Large intestine (tissue), 3 donors: ENCODE results near the gene CHM. TPM values are rescaled to one million over a fixed set of nuclear protein-coding genes. Genes with fewer than 3 reads are reported as not detected.
"Not testable (repeated sequence)": the region's sequence is repeated elsewhere in the genome, so short reads cannot be mapped to it uniquely, and the experiment has no call there.

Source experiments
- DNase-seq, 2 donors: peaks; one replicate each; pipeline versions ENCODE4 v3.0.0 to v3.0.0-alpha.2; 2013
- H3K27ac ChIP-seq: one replicate; pipeline ENCODE4 v1.5.1; 2013; ENCODE audit warnings: low read length
- H3K27me3 ChIP-seq: 2 replicates; pipeline ENCODE4 v1.6.1; 2013; ENCODE audit warnings: low read length; ENCODE audit not compliant: control insufficient read depth, insufficient read depth
- H3K36me3 ChIP-seq: 2 replicates; pipeline ENCODE4 v1.6.1; 2013; ENCODE audit warnings: low read length; ENCODE audit not compliant: control insufficient read depth, insufficient read depth
- H3K4me1 ChIP-seq: one replicate; pipeline ENCODE4 v1.6.1; 2013; ENCODE audit warnings: low read length; ENCODE audit not compliant: control insufficient read depth, insufficient read depth
- H3K4me3 ChIP-seq: one replicate; pipeline ENCODE4 v1.5.1; 2013; ENCODE audit warnings: low read length
- H3K9me3 ChIP-seq: one replicate; pipeline ENCODE4 v1.6.1; 2013; ENCODE audit warnings: mild to moderate bottlenecking, low read depth, low read length, moderate library complexity; ENCODE audit not compliant: control insufficient read depth
- WGBS: methylation state at CpG from one replicate; pipeline ENCODE4 v1.1.5; 2013; ENCODE audit warnings: low lambda C conversion rate; ENCODE audit not compliant: insufficient coverage; 5-methylcytosine and 5-hydroxymethylcytosine counted together
- polyA plus RNA-seq: library from polyadenylated mRNA; unstranded; fragments of 120-200 nt; gene quantifications from one replicate; pipeline ENCODE4 v1.2.1, GENCODE V29; 2013

Gene CHM
- polyA plus RNA-seq, 1 donor: 14.5 TPM

DNA sequence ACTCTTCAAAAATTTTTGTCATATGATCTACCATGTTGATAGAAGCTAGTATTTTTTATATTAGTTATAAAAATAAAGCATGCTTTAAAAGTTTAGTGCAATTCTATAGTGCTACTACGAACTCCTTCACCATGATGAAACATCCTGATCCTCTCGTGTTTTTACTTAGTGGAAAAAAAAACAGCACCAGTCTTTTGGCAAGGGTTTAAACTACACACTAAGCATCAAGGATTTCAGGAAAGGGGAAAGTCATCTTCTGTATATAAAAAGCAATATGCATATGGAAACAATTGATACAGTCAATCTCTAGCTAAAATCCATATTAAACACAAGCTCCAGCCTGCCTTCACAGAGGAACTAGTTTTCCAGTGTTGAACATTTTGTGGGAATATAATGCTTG lies 18.7 kb downstream of the CHM start:
- Histone ChIP-seq H3K9me3 (no peaks in the 10 kb centered on the region), H3K4me1 (no peaks in the 10 kb centered on the region), H3K27me3 (no peaks in the 10 kb centered on the region), H3K27ac (no peak overlapping the region), H3K36me3 (peaks cover 3% of the 10 kb centered on the region), H3K4me3 (no peak overlapping the region)
- DNase-seq: no peak
- WGBS: no CpG with 5 or more reads among the region's 2 CpGs

- H3K27ac ChIP-seq: no peak overlapping the region
These were observed 23.5 kb downstream of the CHM start for GRCh38 chrX:86023811-86024210.

GRCh38 chrX:86021652-86022289 lies 25.6 kb downstream of the CHM start:
- no peak for DNase-seq
- Histone ChIP-seq H3K27ac (no peak overlapping the region), H3K27me3 (no peaks in the 10 kb centered on the region), H3K9me3 (no peaks in the 10 kb centered on the region), H3K4me1 (no peaks in the 10 kb centered on the region), H3K4me3 (no peak overlapping the region), H3K36me3 (peaks cover 3% of the 10 kb centered on the region)

More at GRCh38 chrX:86023811-86024210, 23.5 kb downstream of the CHM start:
- Histone ChIP-seq H3K4me3 (no peak overlapping the region), H3K9me3 (no peaks in the 10 kb centered on the region), H3K4me1 (no peaks in the 10 kb centered on the region), H3K27me3 (no peaks in the 10 kb centered on the region), H3K36me3 (peaks cover 3% of the 10 kb centered on the region)
- DNase-seq: no peak

DNA sequence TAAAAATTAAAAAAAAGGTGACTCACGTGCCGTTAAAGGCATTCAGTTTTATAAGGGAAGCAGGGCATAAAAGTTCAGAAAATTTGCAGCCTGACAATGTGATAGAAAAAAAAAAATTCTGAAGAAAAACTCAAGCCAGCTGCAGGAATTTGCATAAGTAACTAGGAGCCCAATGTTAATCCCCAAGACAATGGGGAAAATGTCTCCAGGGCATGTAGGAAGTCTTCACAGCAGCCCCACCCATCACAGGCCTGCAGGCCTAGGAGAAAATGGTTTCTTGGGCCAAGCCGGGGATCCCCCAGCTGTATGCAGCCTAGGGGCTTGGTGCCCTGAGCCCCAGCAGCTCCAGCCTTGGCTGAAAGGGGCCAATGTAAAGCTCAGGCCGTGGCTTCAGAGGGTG lies 31.2 kb downstream of the CHM start:
- no peaks in the 10 kb centered on the region for H3K9me3 ChIP-seq
- no peaks in the 10 kb centered on the region for H3K36me3 ChIP-seq
- WGBS: no CpG with 5 or more reads among the region's 4 CpGs
- no peaks in the 10 kb centered on the region for H3K27me3 ChIP-seq
- DNase-seq: no peak
- H3K27ac ChIP-seq: no peak overlapping the region
- no peaks in the 10 kb centered on the region for H3K4me1 ChIP-seq
- H3K4me3 ChIP-seq: no peak overlapping the region

DNA sequence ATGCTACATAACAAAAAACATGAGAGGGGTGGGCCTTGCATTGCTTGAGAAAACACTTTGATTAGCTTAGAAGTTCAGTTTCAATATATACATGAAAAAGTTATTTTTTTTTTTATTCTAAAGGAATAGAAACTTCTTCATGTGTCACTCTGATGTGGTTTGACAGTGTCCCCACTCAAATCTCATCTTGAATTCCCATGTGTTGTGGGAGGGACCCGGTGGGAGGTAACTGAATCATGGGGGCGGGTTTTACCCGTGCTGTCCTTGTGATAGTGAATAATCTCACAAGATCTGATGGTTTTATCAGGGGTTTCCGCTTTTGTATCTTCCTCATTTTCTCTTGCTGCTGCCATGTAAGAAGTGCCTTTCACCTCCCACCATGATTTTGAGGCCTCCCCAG lies 32.4 kb downstream of the CHM start:
- H3K27me3 ChIP-seq, H3K4me1 ChIP-seq, DNase-seq, H3K4me3 ChIP-seq, H3K36me3 ChIP-seq, H3K27ac ChIP-seq, H3K9me3 ChIP-seq: not testable (repeated sequence)
- no CpG with 5 or more reads among the region's 4 CpGs for WGBS

DNA sequence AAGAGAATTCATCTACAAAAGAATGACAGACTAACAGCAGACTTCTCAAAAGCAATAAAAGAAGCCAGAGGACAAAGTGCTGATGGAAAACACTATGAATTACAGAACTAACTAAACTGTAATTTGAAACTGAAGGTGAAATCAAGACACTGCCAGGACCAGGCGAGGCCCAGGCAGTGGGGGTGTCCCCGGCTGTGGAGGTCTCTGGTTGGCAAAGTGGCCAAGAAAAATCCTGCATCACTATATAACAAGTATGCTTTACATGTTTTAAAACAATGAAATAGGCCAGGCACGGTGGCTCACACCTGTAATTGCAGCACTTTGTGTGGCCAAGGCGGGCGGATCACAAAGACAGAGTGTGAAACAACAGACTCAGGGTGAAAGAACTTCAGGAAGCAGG lies 32.9 kb downstream of the CHM start:
- Histone ChIP-seq H3K4me3 (no peak overlapping the region), H3K27ac (no peak overlapping the region), H3K4me1 (no peaks in the 10 kb centered on the region), H3K27me3 (no peaks in the 10 kb centered on the region), H3K9me3 (no peaks in the 10 kb centered on the region), H3K36me3 (no peaks in the 10 kb centered on the region)
- DNase-seq: peak in 1 of 2 donors; percentile 2
- no CpG with 5 or more reads among the region's 5 CpGs for WGBS

GRCh38 chrX:86013792-86014191 lies 33.6 kb downstream of the CHM start:
- WGBS: no CpG with 5 or more reads among the region's 3 CpGs
- no peak overlapping the region for H3K4me3 ChIP-seq
- no peak overlapping the region for H3K27ac ChIP-seq
- no peaks in the 10 kb centered on the region for H3K36me3 ChIP-seq
- DNase-seq: no peak
- no peaks in the 10 kb centered on the region for H3K9me3 ChIP-seq
- no peaks in the 10 kb centered on the region for H3K27me3 ChIP-seq
- H3K4me1 ChIP-seq: no peaks in the 10 kb centered on the region

DNA sequence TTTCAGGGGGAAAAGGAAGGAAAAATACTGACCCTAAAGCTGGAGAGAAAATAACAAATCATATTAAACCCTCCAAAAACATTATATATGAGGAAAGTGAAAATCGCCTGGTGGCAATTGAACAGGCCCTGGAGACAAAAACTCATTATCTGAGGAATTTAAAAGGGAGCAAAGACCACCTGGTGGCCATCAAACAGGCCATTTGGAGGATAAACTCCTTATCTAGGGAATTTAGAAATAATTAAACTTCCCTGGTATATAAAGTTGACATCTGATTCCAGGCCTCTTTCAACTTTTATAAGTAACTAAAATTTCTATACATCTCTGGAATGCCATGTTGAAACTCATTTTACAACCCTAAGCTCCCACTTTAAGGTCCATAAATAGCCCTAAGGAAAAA lies 35.2 kb downstream of the CHM start:
- no CpG with 5 or more reads among the region's 1 CpG for WGBS
- Histone ChIP-seq H3K4me3 (no peak overlapping the region), H3K27ac (no peak overlapping the region)

GRCh38 chrX:86009803-86010202 lies 37.6 kb downstream of the CHM start:
- not testable (repeated sequence) for H3K4me3 ChIP-seq
- WGBS: no CpG with 5 or more reads among the region's 1 CpG

More for the DNA sequence above, 35.2 kb downstream of the CHM start:
- H3K27me3 ChIP-seq: no peaks in the 10 kb centered on the region
- no peaks in the 10 kb centered on the region for H3K36me3 ChIP-seq
- DNase-seq: no peak
- H3K9me3 ChIP-seq: no peaks in the 10 kb centered on the region
- no peaks in the 10 kb centered on the region for H3K4me1 ChIP-seq

DNA sequence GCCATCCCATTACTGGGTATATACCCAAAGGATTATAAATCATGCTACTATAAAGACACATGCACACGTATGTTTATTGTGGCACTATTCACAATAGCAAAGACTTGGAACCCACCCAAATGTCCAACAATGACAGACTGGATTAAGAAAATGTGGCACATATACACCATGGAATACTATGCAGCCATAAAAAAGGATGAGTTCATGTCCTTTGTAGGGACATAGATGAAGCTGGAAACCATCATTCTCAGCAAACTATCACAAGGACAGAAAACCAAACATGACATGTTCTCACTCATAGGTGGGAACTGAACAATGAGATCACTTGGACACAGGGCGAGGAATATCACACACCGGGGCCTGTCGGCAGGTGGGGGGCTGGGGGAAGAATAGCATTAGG lies 39.5 kb downstream of the CHM start:
- not testable (repeated sequence) for H3K4me3 ChIP-seq, H3K27me3 ChIP-seq, DNase-seq, H3K36me3 ChIP-seq, H3K9me3 ChIP-seq, H3K27ac ChIP-seq, H3K4me1 ChIP-seq
- no CpG with 5 or more reads among the region's 4 CpGs for WGBS

More at GRCh38 chrX:86009803-86010202, 37.6 kb downstream of the CHM start:
- H3K27me3 ChIP-seq, H3K4me1 ChIP-seq, H3K27ac ChIP-seq, H3K36me3 ChIP-seq, H3K9me3 ChIP-seq, DNase-seq: not testable (repeated sequence)

DNA sequence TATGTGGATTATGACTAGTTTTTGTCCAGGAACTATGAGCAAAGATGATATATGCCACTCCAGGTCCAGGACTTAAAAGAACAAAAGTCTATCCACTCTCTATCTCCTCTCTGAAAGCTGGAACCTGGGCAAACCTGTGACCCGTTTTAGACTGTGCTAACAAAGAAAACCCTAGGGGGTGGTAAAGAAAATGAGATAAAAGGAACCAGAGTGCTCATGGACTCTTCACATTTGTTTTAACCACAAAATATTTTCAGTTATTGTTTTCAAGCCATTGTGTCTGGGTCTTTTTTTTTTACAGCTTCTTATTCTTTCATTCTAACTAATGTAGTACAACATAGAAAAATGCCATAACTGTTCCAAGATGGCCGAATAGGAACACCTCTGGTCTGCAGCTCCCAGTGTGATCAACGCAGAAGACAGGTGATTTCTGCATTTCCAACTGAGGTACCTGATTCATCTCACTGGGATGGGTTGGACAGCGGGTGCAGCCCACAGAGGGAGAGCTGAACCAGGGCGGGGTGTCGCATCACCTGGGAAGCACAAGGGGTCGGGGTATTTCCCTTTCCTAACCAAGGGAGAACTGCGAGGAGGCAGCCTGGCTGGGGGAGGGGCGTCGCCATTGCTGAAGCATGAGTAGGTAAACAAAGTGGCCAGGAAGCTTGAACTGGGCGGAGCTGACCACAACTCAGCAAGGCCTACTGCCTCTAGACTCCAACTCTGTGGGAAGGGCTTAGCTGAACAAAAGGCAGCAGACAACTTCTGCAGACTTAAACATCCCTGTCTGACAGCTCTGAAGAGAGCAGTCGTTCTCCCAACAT lies 45.1 kb downstream of the CHM start:
- H3K36me3 ChIP-seq: no peaks in the 10 kb centered on the region
- no peak overlapping the region for H3K4me3 ChIP-seq
- no CpG with 5 or more reads among the region's 12 CpGs for WGBS
- H3K27ac ChIP-seq: no peak overlapping the region
- no peaks in the 10 kb centered on the region for H3K9me3 ChIP-seq
- no peaks in the 10 kb centered on the region for H3K4me1 ChIP-seq
- DNase-seq: peak; percentile 10
- no peaks in the 10 kb centered on the region for H3K27me3 ChIP-seq
